Endometrium (tissue), 2 donors: ENCODE data around the gene IRAG1.
"Not testable (repeated sequence)": the region's sequence is repeated elsewhere in the genome, so short reads cannot be mapped to it uniquely, and the experiment has no call there.

Source experiments
- FAIRE-seq: peaks from 2 replicates; lab custom pipeline; 2012; peaks lifted over from hg19 to GRCh38; lab: Jason Lieb, UNC
- donor health status: control.
- donor health status: control.

The IRAG1 gene

DNA sequence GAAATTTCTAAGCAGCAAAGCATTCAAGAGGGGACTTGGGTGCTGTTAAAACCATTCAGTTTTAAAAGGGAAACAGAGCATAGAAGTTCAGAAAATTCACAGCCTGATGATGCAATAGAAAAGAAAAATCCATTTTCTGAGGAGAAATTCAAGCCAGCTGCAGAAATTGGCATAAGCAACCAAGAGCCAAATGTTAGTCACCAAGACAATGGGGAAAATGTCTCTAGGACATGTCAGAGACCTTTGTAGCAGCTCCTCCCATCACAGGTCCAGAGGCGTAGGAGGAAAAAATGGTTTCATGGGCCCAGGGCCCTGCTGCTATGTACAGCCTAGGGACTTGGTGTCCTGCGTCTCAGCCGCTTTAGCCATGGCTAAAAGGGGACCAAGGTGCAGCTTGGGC, 5.5 kb upstream of the IRAG1 start:
- no peak for FAIRE-seq

GRCh38 chr11:10697323-10697620, 3.7 kb upstream of the IRAG1 start:
- no peak for FAIRE-seq

GRCh38 chr11:10696468-10697322, 3.1 kb upstream of the IRAG1 start:
- no peak for FAIRE-seq

DNA sequence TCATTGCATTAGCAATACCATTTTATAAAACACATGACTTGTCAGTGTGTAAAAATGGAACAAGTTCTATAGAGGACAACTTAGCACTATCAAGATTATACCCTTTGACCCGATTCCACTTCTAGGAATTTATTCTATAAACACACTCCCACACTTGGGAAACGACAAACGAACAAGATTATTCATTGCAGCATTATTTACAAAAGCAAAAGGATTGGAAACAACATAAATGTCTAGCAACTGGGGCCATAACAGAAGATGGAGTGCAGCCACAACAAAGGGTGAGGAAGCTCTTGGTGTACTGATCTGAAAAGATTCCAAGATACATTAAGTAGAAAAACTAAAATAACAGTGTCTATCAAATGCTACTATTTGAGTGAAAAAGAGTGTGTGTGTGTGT, 2.3 kb upstream of the IRAG1 start:
- peak; percentile 94 for FAIRE-seq

DNA sequence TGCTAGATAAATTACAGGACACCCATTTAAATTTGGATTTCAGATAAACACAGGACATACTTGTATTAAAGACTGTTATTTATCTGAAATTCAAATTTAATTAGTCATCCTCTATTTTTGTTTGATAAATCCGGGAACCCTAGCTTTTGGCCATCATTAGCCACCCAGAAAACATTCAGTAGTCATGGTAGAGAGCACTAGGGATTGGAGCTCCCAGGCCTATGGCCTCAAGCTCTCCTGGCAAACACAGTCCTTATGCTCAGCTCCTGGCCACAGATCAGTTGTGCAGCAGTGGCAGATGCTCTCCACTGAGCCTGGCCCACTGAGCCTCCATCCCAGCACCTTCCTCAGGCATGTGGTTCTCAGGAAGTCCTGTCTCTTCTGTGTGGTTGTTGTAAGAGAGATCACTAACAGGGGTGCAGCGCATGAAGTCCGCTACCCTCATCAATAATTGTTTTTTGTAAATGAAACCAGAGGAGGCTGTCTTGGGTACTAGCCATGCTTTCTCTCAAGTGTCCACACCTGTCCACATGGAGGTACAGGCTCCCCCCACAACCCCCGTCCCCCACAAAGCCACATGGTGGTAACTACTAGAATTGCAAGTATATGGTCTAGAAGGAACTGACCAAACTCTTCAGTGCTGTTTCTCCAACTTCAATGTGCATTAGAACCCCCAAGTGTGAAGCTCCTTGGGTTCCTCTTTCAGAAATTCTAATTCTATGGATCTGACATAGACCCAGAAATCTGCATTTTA, 1.1 kb upstream of the IRAG1 start:
- FAIRE-seq: no peak

DNA sequence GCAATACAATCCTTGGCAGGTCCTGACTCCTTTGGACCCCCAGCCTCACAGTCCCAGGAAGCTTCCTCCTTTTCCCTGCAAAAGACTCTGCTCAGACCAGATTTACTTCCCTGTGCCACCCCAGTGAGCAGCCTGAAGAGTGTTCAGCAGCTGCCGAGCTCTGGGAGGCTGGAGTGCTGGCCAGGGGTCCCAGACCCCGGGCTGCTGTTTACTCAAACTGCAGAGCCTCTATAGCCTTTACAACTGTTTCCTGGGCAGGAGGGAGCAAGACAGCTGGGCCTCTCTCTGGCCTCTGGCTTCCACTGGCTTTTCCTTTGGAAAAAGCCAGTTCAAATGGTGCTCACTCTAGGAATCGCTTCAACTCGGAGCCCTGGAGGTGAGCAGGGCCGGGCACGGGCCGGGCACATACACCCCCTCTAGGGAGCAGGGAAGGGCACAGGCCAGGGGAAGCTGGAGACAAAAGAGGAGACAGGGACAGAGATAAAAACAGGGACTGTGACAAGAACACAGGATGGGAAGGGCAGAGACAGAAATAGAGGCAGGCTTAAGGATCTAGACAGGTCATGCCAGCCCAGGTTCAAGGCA, 932 bp downstream of the IRAG1 start:
- no peak for FAIRE-seq

DNA sequence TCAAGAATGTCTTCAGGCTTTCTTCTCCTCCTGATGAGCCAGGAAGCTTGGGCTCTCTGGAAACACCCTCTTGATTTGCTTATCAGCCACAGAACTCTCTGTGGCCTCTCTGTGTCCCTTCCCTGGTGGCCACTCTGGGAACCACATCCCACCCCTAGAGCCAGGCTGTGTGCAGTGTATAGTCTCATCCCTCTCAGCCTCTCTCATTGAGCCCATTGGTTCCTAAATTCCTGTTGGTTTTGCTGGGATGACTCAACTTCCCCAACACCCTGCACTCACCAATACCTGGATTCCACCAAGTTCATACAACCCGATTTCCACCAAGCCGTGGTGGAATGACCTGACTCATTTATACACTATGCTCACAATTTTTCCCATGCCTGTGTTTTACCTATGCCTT, 5.2 kb downstream of the IRAG1 start:
- no peak for FAIRE-seq

GRCh38 chr11:10686311-10686710, 7.2 kb downstream of the IRAG1 start:
- FAIRE-seq: no peak

DNA sequence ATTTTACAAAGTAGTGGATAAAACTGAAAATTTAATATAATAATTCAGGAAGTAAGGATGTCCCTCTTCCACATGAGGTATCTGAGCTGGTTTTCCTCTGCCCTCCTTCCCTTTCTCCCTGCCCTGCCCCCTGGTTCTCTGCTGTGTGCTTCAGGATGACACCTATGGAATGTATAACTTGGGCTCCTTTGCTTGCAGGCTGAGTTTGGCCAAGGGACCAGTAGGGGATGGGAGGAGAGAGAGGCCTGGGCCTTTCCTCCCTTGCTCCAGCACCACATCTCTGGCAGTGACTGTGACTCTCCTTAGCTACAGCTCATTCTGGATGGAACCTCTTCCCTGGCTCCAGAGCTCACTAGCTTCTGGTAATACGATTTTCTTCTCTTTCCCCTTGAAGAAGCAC, 10.1 kb downstream of the IRAG1 start:
- FAIRE-seq: no peak

GRCh38 chr11:10680956-10681487, 12.5 kb downstream of the IRAG1 start:
- FAIRE-seq: no peak

DNA sequence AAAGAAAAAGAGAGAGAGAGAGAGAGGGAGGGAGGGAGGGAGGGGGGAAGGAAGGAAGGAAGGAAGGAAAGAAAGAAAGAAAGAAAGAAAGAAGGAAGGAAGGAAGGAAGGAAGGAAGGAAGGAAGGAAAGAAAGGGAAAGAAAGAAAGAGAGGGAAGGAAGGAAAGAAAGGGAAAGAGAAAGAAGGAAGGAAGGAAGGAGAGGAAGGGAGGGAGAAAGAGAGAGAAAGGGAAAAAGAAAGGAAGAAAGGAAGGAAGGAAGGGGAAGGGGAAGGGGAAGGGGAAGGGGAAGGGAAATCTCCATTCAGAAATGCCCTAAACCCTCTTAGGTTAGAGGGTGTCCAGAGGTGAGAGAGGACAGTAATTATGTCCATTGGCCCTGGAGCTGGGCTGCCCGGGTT, 13.3 kb downstream of the IRAG1 start:
- FAIRE-seq: not testable (repeated sequence)

- no peak for FAIRE-seq
These were observed 13.9 kb downstream of the IRAG1 start for GRCh38 chr11:10679644-10680043.

DNA sequence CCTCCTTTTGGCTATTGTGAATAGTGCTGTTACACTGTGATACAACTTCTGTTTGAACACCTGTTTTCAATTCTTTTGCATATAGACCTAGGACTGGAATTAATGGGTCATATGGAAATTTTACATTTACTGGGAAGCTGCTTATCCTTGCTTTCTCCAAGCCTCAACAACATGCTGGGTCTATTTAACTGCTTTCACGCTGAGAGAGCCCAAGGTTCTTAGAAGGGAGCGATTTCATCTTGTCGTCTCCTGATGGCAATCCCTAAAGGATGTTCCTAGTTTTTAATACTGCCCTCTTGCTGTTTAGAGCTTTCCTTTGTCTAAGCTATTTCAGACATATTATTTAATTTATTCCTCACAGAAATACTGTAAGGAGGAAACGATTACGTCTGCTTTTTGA, 15.5 kb downstream of the IRAG1 start:
- no peak for FAIRE-seq

DNA sequence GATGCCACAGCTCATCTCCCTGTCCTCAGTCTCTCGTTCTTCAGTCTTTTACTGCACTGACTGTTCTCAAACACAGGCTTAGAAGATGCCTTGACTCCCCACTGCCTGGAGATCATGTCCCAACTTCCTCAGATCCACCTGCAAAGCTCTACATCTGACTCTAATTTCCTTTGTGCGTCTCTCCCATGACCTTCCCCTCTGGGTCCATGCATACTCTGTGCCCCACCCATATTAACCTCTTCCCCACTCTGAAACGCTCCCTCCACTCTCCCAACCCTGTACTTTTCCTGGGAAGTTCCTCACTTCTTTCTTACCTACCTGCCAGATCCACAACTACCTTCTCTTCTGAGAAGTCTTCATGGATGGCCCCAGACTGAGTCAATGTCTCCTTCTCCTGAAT, 16.6 kb downstream of the IRAG1 start:
- FAIRE-seq: no peak

DNA sequence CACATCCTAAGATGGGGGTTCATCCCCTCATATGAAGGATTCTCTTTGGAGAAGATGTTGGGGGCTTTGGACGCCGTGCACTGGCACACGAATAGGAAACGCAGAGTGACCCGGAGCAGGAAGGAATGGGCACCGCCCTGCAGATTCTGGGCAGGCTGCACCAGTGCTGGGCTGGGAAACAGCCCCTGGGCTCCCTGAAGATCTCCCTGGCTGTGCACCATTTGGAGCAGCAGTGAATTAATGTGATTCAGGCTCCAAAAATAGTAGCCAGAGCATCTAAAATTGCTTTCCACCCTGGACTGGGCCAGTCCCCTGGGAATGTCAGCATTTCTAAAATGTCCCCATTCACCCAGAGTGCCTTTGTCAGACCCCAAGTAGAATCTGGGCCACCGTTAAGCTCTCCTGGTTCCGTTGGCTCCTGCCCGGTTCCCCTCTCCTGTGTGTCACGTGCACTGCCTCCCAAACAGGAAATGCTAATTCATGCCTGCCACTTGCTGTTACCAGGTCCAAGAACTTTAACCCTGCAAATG, 18.6 kb downstream of the IRAG1 start:
- no peak for FAIRE-seq

DNA sequence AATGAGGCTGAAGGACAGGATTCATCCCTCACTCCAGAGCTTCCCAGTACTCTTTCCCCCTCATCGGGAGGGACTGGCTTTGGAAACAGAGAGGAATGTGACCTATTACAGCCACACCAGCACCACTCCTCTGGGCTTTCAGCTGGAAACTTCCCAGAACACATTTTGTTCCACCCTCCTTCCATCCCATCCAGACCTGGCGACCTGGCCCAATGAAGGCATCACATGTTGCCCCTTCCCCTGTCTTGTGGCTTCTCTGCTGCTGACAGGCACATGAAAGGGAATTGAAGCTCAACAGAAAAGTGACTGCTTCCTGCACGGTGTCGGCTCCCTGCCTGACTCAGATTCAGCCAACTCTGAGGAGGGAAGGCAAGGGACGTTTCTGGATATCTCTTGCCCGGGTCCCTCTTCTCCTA, 19.1 kb downstream of the IRAG1 start:
- FAIRE-seq: no peak

GRCh38 chr11:10673501-10674062, 20.0 kb downstream of the IRAG1 start:
- FAIRE-seq: no peak

DNA sequence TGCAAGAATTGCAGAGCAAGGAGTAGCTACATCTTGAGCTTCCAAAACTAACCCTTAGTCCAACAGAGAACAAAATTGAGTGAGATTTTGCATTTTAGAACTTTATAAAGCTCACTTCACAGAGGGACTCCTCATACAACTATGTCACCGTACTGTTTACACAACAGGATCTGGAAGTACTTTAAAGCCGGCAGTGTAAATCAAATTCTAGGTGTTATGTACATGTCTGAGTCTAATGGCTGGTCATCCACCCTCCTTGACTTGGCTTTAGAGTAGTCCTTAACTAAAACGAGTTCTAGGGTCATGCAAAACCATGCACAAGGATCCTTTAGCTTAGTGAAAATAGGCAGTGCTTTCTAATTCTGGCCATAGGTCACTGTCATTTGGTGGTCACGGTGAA, 23.5 kb downstream of the IRAG1 start:
- no peak for FAIRE-seq

DNA sequence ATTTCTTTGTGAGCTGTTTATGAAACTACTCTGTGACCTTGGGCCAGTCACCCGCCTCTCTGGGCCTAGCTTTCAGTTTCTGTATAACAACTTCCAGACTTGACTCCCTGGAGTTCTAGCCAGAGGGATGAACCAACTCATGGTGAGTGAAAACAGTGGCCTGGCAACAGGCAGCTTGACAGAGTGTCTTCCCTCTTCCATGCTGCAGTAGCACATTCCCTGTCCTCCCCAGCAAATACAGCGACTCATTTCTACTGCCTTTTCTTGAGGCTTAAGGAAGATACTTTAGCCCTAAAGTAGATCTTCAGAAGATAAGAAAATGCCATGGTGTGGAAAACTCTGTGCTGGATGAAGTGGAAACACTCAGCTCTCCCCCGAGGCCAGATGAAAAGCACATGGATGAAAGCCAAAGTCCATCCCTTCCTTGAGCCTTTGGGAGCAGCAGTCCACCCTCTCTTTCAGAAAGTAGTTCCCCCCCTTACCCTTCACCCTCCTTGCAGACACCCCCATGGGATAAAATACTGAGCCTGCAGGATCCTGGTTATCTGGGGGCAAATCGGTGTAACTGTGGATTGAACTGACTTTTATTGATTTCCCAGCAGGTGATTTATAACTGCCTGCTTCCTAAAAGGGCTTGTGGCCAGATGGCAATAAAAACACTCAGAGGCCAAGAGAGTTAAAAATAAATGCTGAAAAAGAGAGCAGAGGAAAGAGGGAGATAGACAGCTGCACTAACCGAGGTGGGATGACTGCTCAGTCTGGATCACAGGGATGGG, 24.1 kb downstream of the IRAG1 start:
- FAIRE-seq: peak; percentile 91

DNA sequence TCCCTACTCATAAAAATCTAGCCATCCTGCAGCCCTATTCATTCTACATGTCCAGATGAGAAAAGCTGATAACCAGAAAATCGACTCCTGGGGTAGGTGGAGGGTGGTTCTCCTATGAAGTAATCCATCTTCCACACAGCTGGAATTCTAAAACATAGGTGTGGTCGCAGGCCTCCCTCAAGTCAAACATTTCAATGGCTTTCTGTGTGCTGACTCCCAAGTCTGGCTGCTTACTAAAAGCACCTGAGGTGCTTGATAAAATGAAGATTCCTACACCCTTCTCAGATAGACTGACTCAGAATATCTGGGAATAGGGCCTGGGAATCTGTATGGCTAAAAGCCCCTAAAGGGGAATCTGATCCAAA, 26.1 kb downstream of the IRAG1 start:
- FAIRE-seq: no peak

GRCh38 chr11:10666556-10667520, 26.7 kb downstream of the IRAG1 start:
- no peak for FAIRE-seq
